ENCODE results near the gene CYP4A22.

CYP4A22 gene

DNA sequence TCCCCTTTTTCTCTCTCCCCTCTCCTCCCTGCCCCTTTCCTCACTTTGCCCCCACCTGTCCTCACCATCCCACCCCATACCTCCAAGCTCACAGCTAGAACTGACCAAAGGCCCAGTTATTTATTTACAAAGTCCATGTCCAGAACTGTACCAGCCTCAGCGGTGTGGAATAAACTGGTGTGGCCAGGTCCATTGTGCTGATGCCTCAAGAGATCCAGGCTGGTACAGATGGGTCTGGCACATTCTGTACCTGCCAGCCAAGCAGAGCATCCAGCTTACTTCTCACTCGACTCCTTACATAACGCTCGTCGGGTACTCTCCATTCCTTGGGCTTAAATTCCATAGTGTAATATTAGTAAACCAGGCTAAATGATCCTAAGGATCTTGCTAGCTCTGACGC, 40.8 kb downstream of the CYP4A22 start:
- TF ChIP-seq RAD21 (IDR thresholded peaks at IDR 0.05; ENCODE audit: low read depth) (no peak), MAX (IDR thresholded peaks at IDR 0.05) (no peak), CREB1 (IDR thresholded peaks at IDR 0.05; ENCODE audit: low read depth) (no peak), TCF12 (IDR thresholded peaks at IDR 0.05; ENCODE audit: low read depth) (no peak)

- TF ChIP-seq, protein P1, sequence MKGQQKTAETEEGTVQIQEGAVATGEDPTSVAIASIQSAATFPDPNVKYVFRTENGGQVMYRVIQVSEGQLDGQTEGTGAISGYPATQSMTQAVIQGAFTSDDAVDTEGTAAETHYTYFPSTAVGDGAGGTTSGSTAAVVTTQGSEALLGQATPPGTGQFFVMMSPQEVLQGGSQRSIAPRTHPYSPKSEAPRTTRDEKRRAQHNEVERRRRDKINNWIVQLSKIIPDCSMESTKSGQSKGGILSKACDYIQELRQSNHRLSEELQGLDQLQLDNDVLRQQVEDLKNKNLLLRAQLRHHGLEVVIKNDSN (IDR thresholded peaks at IDR 0.05), result no peak
- no peak for TF ChIP-seq TEAD4 (IDR thresholded peaks at IDR 0.05)
These were observed 41.4 kb downstream of the CYP4A22 start for GRCh38 chr1:47178654-47179016.

- TF ChIP-seq FOXM1 (IDR thresholded peaks at IDR 0.05; ENCODE audit: borderline replicate concordance, low read depth), result no peak
- peak; percentile 92 for TF ChIP-seq RAD21 (IDR thresholded peaks at IDR 0.05; ENCODE audit: low read depth)
- TF ChIP-seq TAF1 (IDR thresholded peaks at IDR 0.05; ENCODE audit: low read depth), result peak; percentile 56; the same call in 1 of the 2 replicates
- no peak for TF ChIP-seq TEAD4 (IDR thresholded peaks at IDR 0.05)
- TF ChIP-seq NFIC (IDR thresholded peaks at IDR 0.05), result no peak
- TF ChIP-seq, protein P1 (IDR thresholded peaks at IDR 0.05), result no peak
- no peak for TF ChIP-seq CEBPB (IDR thresholded peaks at IDR 0.05)
- TF ChIP-seq YY1 (IDR thresholded peaks at IDR 0.05; ENCODE audit: low read depth), result peak; percentile 42
- TF ChIP-seq, protein P2, sequence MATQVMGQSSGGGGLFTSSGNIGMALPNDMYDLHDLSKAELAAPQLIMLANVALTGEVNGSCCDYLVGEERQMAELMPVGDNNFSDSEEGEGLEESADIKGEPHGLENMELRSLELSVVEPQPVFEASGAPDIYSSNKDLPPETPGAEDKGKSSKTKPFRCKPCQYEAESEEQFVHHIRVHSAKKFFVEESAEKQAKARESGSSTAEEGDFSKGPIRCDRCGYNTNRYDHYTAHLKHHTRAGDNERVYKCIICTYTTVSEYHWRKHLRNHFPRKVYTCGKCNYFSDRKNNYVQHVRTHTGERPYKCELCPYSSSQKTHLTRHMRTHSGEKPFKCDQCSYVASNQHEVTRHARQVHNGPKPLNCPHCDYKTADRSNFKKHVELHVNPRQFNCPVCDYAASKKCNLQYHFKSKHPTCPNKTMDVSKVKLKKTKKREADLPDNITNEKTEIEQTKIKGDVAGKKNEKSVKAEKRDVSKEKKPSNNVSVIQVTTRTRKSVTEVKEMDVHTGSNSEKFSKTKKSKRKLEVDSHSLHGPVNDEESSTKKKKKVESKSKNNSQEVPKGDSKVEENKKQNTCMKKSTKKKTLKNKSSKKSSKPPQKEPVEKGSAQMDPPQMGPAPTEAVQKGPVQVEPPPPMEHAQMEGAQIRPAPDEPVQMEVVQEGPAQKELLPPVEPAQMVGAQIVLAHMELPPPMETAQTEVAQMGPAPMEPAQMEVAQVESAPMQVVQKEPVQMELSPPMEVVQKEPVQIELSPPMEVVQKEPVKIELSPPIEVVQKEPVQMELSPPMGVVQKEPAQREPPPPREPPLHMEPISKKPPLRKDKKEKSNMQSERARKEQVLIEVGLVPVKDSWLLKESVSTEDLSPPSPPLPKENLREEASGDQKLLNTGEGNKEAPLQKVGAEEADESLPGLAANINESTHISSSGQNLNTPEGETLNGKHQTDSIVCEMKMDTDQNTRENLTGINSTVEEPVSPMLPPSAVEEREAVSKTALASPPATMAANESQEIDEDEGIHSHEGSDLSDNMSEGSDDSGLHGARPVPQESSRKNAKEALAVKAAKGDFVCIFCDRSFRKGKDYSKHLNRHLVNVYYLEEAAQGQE (IDR thresholded peaks at IDR 0.05; ENCODE audit: low read depth), result no peak
- no peak for TF ChIP-seq ZBTB7A (IDR thresholded peaks at IDR 0.05; ENCODE audit: low read depth)
- TF ChIP-seq CREB1 (IDR thresholded peaks at IDR 0.05; ENCODE audit: low read depth), result peak; percentile 95
- no peak for TF ChIP-seq EP300 (IDR thresholded peaks at IDR 0.05; ENCODE audit: borderline replicate concordance)
- no peak for TF ChIP-seq EGR1 (IDR thresholded peaks at IDR 0.05)
- TF ChIP-seq MAX (IDR thresholded peaks at IDR 0.05), result 0 out of 2 replicates have a peak, but pooled peaks have one; percentile 20
- TF ChIP-seq TCF12 (IDR thresholded peaks at IDR 0.05; ENCODE audit: low read depth), result no peak; the same call in 1 of the 2 replicates
These were observed 42.1 kb downstream of the CYP4A22 start for GRCh38 chr1:47179017-47179987.

DNA sequence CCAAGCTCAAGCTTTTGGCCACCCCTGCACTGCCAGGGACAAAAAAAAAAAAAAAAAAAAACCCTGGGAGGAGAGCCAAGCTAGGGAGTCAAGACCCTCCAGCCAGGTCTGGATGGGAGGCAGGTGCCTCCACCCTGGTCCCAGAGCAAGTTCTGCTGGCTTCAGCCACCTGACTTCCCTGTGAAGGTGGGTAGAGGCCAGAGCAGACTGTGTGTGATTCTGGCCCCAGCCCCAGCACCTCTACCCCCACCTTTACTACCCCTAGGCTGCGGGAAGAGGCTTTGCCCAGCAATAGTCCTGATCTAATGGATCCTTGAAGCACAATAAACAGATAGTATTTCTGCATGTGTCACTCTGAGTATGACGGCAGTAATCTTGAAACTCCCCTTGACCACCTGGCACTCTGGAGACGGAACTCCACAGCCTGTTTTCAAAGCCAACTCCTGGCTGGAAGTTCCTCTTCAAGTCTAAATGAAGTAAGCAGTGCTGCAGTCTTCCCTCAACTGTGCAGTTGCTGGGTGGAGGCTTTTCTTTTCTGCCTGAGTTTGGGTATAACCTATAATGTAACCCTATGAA, 42.8 kb downstream of the CYP4A22 start:
- TF ChIP-seq CREB1 (IDR thresholded peaks at IDR 0.05; ENCODE audit: low read depth) (no peak), TEAD4 (IDR thresholded peaks at IDR 0.05) (no peak)

- TF ChIP-seq YY1 (IDR thresholded peaks at IDR 0.05; ENCODE audit: low read depth) (no peak), CREB1 (IDR thresholded peaks at IDR 0.05; ENCODE audit: low read depth) (no peak), EP300 (IDR thresholded peaks at IDR 0.05; ENCODE audit: borderline replicate concordance) (no peak), CEBPB (IDR thresholded peaks at IDR 0.05) (no peak), RAD21 (IDR thresholded peaks at IDR 0.05; ENCODE audit: low read depth) (no peak), TCF12 (IDR thresholded peaks at IDR 0.05; ENCODE audit: low read depth) (no peak), TEAD4 (IDR thresholded peaks at IDR 0.05) (no peak), TAF1 (IDR thresholded peaks at IDR 0.05; ENCODE audit: low read depth) (no peak), MAX (IDR thresholded peaks at IDR 0.05) (no peak), FOXM1 (IDR thresholded peaks at IDR 0.05; ENCODE audit: borderline replicate concordance, low read depth) (no peak), EGR1 (IDR thresholded peaks at IDR 0.05) (no peak), ZBTB7A (IDR thresholded peaks at IDR 0.05; ENCODE audit: low read depth) (no peak), NFIC (IDR thresholded peaks at IDR 0.05) (no peak)
- TF ChIP-seq, protein P2 (IDR thresholded peaks at IDR 0.05; ENCODE audit: low read depth), result no peak
- TF ChIP-seq, protein P1 (IDR thresholded peaks at IDR 0.05), result no peak
These were observed 43.4 kb downstream of the CYP4A22 start for GRCh38 chr1:47180603-47181094.

Measured in Ishikawa (cell line).